ENCODE data around the gene ZNF605.
"Not testable (repeated sequence)": the region's sequence is repeated elsewhere in the genome, so short reads cannot be mapped to it uniquely, and the experiment has no call there.

The ZNF605 gene

GRCh38 chr12:132940071-132940719 is 15.9 kb downstream of the ZNF605 start:
- H3K27ac Mint-ChIP-seq = no peak overlapping the region
- no peak overlapping the region for H3K4me3 Mint-ChIP-seq
- no peaks in the 10 kb centered on the region for H3K27me3 Mint-ChIP-seq
- peaks cover 53% of the 10 kb centered on the region for H3K9me3 Mint-ChIP-seq
- no peak for DNase-seq
- CTCF ChIA-PET = no interaction called here
- no peaks in the 10 kb centered on the region for H3K4me1 Mint-ChIP-seq
- peaks cover 57% of the 10 kb centered on the region for H3K36me3 Mint-ChIP-seq

- H3K27ac Mint-ChIP-seq, H3K27me3 Mint-ChIP-seq, H3K4me3 Mint-ChIP-seq, H3K4me1 Mint-ChIP-seq, CTCF ChIA-PET, DNase-seq: not testable (repeated sequence)
- Mint-ChIP-seq H3K9me3 (peaks cover 55% of the 10 kb centered on the region), H3K36me3 (peaks cover 44% of the 10 kb centered on the region)
Observed at GRCh38 chr12:132938807-132939206, 17.3 kb downstream of the ZNF605 start.

GRCh38 chr12:132937476-132937875 is 18.6 kb downstream of the ZNF605 start:
- CTCF ChIA-PET = no interaction called here
- no peaks in the 10 kb centered on the region for H3K4me1 Mint-ChIP-seq
- H3K4me3 Mint-ChIP-seq = no peak overlapping the region
- DNase-seq = no peak
- peaks cover 34% of the 10 kb centered on the region for H3K36me3 Mint-ChIP-seq
- H3K9me3 Mint-ChIP-seq = peaks cover 62% of the 10 kb centered on the region
- no peaks in the 10 kb centered on the region for H3K27me3 Mint-ChIP-seq
- no peak overlapping the region for H3K27ac Mint-ChIP-seq

GRCh38 chr12:132936921-132937320 is 19.2 kb downstream of the ZNF605 start:
- DNase-seq, H3K27me3 Mint-ChIP-seq, H3K4me1 Mint-ChIP-seq, H3K4me3 Mint-ChIP-seq, H3K27ac Mint-ChIP-seq, CTCF ChIA-PET: not testable (repeated sequence)
- Mint-ChIP-seq H3K36me3 (peaks cover 31% of the 10 kb centered on the region), H3K9me3 (peaks cover 62% of the 10 kb centered on the region)

DNA sequence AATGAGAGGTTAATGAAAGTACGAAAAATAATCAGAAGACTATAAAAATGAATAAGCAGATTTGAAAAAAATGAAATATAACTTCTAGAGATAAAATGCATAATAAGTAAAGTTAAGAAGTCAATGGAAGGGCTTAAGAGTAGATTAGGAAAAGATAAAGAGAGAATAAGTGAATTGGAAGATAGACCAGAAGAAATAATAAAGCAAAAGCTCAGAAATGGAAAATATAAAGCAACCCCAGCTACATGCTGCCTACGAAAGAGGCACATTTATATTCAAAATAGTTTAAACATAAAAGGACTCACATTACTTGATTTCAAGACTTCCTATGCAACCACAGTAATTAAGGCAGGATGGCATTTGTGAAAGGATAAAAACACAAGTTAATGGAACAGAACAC is 19.9 kb downstream of the ZNF605 start:
- Mint-ChIP-seq H3K9me3 (peaks cover 63% of the 10 kb centered on the region), H3K27ac (no peak overlapping the region), H3K4me3 (no peak overlapping the region), H3K4me1 (no peaks in the 10 kb centered on the region), H3K36me3 (peaks cover 24% of the 10 kb centered on the region), H3K27me3 (no peaks in the 10 kb centered on the region)
- CTCF ChIA-PET = no interaction called here
- DNase-seq = no peak

DNA sequence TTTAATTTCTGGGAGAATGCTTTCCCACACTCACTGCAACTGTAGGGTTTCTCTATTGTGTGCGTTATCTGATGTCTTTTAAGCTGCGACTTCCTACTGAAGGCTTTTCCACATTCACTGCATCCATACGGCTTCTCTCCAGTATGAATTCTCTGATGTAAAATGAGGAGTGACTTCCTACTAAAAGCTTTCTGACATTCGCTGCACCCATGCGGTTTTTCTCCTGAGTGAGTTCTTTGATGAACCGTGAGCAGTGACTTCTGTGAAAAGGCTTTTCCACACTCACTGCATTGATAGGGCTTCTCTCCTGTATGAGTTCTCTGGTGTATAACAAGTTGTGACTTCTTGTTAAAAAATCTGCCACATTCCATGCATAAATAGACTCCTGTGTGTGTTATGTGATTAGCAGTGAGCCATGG is 29.7 kb downstream of the ZNF605 start:
- Mint-ChIP-seq H3K4me3 (no peak overlapping the region), H3K27ac (no peak overlapping the region), H3K9me3 (peaks cover 84% of the 10 kb centered on the region), H3K27me3 (no peaks in the 10 kb centered on the region), H3K4me1 (no peaks in the 10 kb centered on the region), H3K36me3 (peaks cover 34% of the 10 kb centered on the region)
- DNase-seq = no peak
- CTCF ChIA-PET = no interaction called here

- Mint-ChIP-seq H3K36me3 (peaks cover 33% of the 10 kb centered on the region), H3K27me3 (no peaks in the 10 kb centered on the region), H3K27ac (no peak overlapping the region), H3K4me3 (no peak overlapping the region), H3K4me1 (no peaks in the 10 kb centered on the region), H3K9me3 (peaks cover 83% of the 10 kb centered on the region)
- CTCF ChIA-PET = no interaction called here
- DNase-seq = no peak
Observed at GRCh38 chr12:132925597-132926414, 30.3 kb downstream of the ZNF605 start.

DNA sequence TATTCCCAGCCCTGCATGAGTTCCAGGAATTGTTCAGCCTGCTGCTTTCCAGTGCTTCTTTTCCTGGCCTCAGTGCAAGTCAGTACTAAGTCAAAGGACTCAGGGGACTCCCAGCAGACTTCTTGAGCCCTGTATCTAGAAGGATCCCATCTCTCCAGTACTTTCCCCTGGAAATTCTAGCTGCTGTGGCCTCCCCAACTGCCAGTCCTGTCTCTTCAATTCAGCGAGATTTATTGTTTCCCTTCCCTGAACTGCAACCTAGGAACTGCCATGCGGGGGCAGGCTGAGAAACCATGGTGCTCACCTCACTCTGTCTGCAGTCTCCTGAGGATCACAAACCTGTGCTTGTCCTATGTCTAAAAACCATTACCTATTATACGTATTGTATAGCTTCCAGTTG is 31.8 kb downstream of the ZNF605 start:
- CTCF ChIA-PET = no interaction called here
- Mint-ChIP-seq H3K4me3 (no peak overlapping the region), H3K9me3 (peaks cover 77% of the 10 kb centered on the region), H3K27me3 (no peaks in the 10 kb centered on the region), H3K36me3 (peaks cover 29% of the 10 kb centered on the region), H3K27ac (no peak overlapping the region), H3K4me1 (no peaks in the 10 kb centered on the region)
- DNase-seq = no peak

DNA sequence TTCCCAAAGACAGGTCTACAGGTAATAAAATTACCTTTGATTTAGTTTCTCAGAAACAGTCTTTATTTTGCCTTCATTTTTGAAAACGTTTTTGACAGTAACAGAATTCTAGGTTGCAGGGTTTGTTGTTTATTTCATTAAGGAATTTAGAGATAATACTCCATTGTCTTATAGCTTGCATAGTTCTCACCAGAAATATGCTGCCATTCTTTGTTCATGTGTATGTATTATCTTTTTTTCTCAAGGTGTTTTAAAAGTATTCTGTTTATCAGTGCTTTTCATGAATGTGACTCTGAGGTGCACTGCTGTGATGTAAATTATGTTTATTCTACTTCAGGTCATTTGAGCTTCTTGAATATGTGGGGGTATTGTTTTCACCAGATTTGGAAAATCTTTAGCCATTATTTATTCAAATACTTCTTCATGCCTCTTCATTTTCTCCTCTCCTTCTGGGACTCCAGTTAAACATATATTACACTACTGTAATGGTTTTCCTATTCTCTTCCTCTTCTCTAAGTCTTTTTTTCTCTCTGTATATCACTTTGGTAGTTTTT is 32.7 kb downstream of the ZNF605 start:
- Mint-ChIP-seq H3K36me3 (peaks cover 23% of the 10 kb centered on the region), H3K27ac (no peak overlapping the region), H3K9me3 (peaks cover 75% of the 10 kb centered on the region), H3K27me3 (no peaks in the 10 kb centered on the region), H3K4me3 (no peak overlapping the region), H3K4me1 (no peaks in the 10 kb centered on the region)
- no peak for DNase-seq
- CTCF ChIA-PET = no interaction called here

- Mint-ChIP-seq H3K9me3 (peaks cover 80% of the 10 kb centered on the region), H3K27ac (no peak overlapping the region), H3K27me3 (no peaks in the 10 kb centered on the region), H3K4me1 (no peaks in the 10 kb centered on the region), H3K4me3 (no peak overlapping the region), H3K36me3 (peaks cover 23% of the 10 kb centered on the region)
- DNase-seq = no peak
- CTCF ChIA-PET = interaction anchor here (0.6 kb wide), 1 partner anchor 237 kb away, joined by 3 read pairs; no protein-coding TSS in a partner anchor
Observed at GRCh38 chr12:132922676-132923075, 33.4 kb downstream of the ZNF605 start.

DNA sequence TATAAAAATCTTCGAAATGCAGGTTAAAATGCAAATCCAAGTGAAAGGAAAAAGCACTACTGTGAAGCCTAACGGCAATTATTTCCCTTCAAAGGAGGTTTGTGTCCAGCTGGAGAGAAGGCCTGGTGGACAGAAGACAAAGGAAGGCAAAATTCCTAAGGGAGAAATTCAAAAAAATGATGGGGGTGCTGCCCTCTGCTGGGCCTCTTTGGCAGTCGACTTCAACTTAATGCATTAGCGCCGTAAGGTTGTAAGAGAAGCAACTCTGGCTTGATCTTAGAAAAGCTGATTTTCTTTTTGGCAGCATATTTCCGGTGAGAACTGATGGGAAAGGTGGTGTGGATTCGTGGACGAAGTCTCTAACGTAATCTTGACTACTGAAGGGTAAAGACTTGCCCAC is 34.4 kb downstream of the ZNF605 start:
- Mint-ChIP-seq H3K27ac (no peak overlapping the region), H3K4me3 (no peak overlapping the region), H3K36me3 (peaks cover 21% of the 10 kb centered on the region), H3K4me1 (no peaks in the 10 kb centered on the region), H3K9me3 (peaks cover 77% of the 10 kb centered on the region), H3K27me3 (no peaks in the 10 kb centered on the region)
- CTCF ChIA-PET = no interaction called here
- no peak for DNase-seq

DNA sequence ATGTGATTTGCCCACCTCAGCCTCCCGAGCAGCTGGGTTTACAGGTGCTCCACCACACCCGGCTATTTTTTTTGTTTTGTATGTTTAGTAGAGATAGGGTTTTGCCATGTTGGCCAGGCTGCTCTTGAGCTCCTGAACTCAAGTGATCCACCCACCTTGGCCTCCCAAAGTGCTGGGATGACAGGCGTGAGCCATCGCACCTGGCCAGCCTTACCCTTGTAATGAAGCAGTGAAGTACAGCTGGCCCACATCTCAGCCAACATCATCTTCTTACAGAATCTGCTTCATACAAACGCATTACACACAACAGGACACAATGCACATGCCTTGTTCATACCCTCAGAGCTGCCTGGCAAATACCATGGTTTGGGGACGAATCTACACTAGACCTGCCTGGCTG is 37.4 kb downstream of the ZNF605 start:
- no peak for DNase-seq
- CTCF ChIA-PET = no interaction called here
- H3K36me3 Mint-ChIP-seq = peaks cover 19% of the 10 kb centered on the region
- no peaks in the 10 kb centered on the region for H3K27me3 Mint-ChIP-seq
- peaks cover 70% of the 10 kb centered on the region for H3K9me3 Mint-ChIP-seq
- H3K4me3 Mint-ChIP-seq = no peak overlapping the region
- H3K4me1 Mint-ChIP-seq = no peaks in the 10 kb centered on the region
- H3K27ac Mint-ChIP-seq = no peak overlapping the region

DNA sequence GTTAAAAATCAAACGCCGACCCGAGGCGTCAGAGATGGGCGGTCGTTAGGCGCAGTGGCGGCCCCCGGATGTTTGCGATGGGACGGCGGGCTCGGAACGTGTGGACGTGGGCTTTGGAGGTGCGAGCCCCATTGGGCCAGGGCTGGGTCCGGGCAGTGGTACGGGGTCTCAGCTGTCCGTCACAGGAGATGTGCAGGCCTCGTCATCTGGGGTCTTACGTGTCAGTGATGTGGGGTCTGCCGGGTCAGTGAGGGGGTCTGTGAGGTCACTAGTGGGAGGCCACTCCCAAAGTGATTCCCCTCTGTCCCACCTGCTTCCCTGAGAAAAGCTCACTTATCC is 47.1 kb downstream of the ZNF605 start:
- no peak for DNase-seq
- Mint-ChIP-seq H3K4me1 (peaks cover 23% of the 10 kb centered on the region), H3K27me3 (peaks cover 31% of the 10 kb centered on the region), H3K27ac (peak overlapping the region; percentile 98), H3K36me3 (peaks cover 26% of the 10 kb centered on the region), H3K9me3 (peaks cover 29% of the 10 kb centered on the region), H3K4me3 (peak overlapping the region; percentile 87)
- CTCF ChIA-PET = no interaction called here

DNA sequence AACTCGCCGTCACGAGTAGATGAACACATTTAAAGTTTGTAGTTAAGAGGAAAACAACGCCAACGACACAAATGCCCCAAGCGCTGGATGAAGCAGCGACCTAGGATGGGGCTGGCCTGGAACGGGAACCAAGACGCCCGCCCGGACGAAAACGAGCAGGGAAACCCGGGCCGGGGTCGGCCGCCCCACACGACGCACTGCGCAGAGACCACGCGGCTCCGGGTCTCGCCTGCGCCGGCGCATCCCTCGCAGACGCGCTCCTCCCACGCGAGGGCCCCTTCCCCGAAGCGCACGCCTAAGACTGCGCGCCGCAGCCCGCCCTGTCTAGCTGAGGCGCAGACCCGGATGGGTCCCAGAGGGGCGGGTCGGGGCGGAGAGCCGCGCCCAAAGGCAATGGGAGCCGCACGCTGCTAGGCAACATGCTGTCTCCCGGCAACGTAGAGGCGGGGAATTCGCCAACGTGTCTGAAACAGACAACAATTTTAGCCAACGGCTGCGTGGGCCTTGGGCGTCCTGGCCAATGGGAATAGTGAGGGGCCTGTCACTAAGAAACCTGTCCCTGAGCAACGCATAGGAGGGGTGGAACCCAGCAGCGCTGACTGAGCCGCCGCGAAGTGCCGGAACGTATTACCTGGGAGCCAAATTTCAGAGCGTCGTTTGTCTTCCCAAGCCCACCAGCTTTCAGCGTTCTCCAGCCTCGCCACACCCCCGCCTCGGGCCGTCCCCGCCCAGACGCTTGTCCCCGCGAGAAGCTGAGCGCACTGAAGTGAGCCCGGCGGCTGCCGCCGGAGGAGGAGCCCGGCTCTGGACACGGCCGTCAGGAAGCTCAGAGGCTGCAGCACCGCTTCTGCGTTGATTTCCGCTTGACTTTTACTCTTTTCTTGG is 47.7 kb downstream of the ZNF605 start:
- Mint-ChIP-seq H3K27ac (peak overlapping the region; percentile 98), H3K36me3 (peaks cover 22% of the 10 kb centered on the region), H3K9me3 (peaks cover 23% of the 10 kb centered on the region), H3K27me3 (peaks cover 31% of the 10 kb centered on the region), H3K4me1 (peaks cover 25% of the 10 kb centered on the region), H3K4me3 (peak overlapping the region; percentile 87)
- peak; percentile 99 for DNase-seq
- CTCF ChIA-PET = no interaction called here
